ENCODE results near the gene BBS5.
"Not testable (repeated sequence)": the region's sequence is repeated elsewhere in the genome, so short reads cannot be mapped to it uniquely, and the experiment has no call there.

Gene BBS5

DNA sequence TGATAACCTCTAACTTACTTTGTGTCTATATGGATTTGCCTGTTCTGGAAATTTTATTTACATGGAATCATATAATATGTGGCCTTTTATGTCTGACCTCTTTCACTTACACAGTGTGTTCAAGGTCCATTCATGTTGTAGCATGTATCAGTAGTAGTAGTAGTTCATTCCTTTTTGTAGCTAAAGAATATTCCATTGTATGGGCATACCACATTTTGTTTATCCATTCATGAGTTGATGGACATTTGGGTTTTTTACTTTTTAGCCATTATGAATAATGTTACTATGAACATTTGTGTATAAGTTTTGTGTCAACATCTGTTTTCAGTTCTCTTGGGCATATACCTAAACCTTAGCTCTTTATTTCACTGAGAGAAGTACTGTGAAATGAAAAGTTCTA is 11.5 kb downstream of the BBS5 start:
- DNase-seq = no peak

DNA sequence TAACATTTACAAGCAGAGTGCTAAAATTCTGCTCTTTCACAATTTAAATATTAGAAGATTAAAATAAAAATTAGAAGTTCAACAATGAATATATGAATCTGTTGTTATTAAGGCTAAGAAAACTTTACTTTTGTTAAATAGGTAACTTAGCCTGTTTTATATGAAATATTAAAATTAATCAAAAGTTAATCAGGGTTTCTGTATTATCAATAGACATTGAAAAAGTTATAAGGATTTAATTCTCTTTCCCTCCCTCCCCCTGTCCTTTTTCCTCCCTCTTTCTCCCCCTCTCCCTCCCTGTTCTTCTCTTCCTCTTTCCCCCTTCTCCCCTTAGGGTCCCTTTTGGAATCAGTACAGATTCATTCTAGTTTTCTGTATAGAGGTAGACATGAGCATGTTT is 12.1 kb downstream of the BBS5 start:
- DNase-seq = no peak

DNA sequence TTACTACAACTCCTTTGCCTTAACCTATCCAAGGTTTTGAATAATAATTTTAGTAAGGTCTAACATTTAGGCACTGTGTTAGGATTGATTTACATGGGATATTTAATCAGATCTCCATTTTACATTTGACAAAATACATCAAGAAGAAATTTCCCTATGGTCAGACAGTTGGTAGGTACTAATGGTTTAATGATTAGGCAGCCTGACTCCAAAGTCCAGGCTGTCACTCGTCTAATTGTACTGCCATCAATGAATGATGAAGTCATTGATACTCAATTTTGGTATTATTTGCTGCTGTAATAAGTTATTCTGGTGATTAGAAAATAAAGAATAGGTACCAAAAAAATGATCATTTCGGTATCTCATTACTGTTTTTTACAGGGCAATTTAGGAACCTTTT is 14.1 kb downstream of the BBS5 start:
- DNase-seq = no peak

DNA sequence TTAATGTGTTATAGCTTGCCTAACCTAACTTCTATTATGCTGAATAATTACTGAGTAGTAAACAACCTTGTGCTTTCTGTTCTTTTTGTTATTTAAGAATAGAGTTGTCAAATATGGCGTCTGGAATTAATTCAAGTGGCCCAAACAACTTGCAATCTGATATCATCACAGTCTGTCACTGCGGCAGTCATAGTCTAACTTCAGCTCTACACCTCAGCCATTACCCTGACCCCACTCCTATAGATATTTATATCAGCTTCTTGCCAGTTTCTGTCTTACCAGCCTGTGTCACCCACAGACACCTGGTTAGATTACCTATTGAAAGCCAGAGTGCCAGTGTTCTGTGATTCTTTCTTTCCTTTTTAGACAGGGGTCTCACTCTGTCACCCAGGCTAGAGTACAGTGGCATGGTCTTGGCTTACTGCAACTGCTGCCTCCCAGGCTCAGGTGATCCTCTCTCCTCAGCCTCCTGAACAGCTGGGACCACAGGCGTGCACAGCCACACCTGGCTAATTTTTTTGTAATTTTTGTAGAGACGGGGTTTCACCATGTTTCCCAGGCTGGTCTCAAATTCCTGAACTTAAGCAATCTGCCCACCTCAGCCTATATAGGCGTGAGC is 16.1 kb downstream of the BBS5 start:
- DNase-seq = no peak

DNA sequence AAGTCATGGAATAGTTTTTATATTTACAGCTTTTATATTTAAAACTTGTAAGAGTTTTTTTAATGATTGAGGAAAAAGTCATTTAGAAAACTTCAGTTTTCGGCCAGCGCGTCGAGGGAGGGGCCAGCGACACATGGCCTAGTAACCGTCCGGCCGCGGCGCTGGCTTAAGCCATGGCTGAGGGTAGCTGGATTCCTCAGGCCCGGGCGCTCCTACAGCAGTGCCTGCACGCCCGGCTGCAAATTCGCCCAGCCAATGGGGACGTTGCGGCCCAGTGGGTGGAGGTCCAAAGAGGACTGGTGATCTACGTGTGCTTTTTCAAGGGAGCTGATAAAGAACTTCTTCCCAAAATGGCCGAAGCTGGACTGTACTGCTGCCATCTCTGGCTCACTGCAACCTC is 25.4 kb downstream of the BBS5 start:
- DNase-seq = no peak

DNA sequence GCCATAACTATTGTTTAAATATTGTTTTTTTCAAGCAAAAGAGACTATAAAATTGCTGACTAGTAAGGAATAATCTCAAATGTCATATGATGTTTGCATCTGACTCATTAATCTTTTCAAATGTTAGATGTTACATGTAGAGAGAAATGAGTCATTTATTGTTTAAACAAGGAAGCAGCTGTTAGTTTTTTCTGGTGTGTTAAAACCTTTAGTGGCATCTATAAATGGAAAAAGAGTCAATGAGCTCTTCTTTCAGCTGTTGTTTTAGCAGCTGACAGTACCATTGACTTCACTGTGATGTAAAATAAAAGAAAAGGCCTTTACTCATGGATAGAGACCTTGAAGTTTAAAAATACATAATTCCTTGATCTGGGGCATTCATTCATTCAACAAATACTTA is 28.4 kb downstream of the BBS5 start:
- peak; percentile 46 to 66 for DNase-seq

DNA sequence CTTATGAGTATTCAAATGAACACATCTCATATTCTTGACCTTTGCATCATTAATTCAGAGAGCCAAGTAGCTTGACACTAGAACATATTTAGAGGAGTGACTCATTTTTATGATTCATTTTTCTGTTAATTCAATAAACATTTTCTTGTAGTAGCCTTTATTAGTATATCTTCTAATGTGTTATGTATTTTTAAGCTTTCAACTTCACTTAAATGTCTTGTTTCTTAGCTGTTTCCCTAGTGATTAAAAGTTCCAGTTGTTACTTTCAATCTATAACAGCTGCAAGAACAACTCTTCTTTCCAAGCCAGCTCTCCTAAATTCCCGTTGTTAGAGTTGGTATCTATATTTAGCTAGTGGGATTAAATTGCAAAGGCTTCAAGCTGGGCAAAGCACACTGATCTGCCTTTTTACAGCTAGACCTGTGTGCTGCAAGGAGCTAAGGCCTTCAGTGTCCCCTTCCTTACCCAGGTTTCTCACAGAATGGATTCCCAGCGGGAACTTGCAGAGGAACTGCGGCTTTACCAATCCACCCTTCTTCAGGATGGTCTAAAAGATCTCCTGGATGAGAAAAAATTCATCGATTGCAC is 30.1 kb downstream of the BBS5 start, which contains the start of gene KLHL41:
TSS of gene KLHL41 (plus strand) at position 405 of the 588 bp plus-strand sequence. CDS start at position 482, 77 bp downstream.
- DNase-seq = no peak

DNA sequence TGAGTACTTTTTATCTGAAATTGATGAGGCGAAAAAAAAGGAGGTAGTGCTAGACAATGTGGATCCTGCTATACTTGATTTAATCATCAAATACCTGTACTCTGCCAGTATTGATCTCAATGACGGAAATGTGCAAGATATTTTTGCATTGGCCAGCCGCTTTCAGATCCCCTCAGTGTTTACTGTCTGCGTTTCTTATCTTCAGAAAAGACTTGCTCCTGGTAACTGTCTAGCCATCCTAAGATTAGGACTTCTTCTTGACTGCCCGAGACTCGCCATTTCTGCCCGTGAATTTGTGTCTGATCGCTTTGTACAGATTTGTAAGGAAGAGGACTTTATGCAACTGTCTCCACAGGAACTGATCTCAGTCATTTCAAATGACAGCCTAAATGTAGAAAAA is 30.7 kb downstream of the BBS5 start:
- no peak for DNase-seq

DNA sequence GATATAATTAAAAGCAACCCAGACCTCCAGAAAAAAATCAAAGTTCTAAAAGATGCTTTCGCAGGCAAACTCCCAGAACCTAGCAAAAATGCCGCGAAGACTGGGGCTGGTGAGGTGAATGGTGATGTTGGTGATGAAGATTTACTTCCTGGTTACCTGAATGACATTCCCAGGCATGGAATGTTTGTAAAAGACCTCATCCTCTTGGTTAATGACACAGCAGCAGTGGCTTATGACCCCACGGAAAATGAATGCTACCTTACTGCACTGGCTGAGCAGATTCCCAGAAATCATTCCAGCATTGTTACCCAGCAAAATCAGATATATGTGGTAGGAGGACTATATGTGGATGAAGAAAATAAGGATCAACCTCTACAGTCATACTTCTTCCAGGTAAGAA is 31.2 kb downstream of the BBS5 start:
- DNase-seq = no peak

DNA sequence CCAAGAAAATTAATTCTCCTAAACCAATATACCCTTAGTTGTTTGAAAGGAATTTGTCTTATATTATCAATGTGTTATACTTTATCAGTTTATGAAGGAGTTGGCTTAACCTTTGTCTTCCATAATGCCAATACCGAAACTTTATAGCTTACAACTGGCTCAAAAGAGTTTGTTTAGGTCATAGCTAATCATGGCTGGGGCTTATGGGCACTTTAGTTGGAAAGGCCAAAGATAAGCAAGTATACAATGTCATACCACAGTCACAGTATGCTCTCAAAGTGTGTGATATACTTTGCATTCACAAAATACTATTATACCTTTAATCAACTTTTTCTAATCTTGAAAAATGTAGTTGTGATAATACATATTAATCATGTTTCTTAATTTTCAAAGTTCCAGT is 32.5 kb downstream of the BBS5 start:
- no peak for DNase-seq

DNA sequence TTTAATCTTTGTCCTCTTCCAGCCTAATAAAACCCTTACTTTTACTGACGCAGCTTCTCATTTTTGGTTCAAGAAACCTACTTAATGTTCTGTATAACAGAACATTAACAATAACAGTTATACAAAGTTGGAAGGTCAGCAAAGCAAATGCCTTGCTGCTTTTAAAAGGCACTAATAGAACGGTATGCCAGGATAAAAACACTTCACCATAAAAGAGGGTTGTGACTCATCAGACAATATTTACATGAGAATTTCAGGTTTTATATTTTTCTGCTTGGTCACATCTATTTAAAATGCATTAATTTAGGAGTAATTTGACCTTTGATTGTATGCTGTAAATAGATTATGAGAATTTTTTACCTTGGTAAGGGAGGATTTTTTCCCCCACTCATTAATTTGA is 33.2 kb downstream of the BBS5 start:
- no peak for DNase-seq

DNA sequence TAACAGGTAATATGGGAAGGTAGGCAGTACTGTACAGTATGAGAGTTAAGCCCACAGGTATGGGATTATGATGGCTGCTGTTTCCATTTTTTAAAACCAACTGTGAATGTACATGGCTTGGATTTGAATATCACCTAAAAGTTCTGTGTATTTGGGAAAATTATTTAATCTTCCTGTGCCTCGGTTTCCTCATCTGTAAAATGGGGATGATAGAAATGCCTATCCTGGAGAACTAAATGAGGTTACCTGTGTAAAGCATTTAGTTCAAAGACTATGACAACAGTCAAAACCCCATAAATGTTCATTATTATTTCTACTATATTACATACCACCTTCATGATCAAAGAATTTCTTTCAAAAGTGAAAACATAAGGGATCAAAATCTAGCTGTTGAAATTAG is 33.8 kb downstream of the BBS5 start:
- no peak for DNase-seq

DNA sequence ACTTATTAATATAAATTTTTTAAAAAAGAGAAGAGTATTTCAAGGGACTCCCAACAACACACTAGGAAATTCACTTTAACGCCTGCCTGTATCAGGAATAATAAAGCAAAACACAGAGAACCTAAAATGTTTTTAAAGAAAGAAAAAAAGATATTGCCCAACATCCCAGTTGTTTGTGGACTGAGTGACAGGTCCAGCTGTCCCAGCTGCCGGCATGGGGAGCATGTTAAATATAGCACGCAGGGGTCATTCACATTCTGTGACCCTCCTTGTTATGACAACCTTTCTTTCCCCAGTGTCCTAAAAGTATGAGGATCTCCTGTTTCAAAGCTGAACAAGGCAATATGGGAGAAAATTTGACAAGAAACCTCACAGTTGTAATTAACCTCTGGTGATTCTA is 34.6 kb downstream of the BBS5 start:
- no peak for DNase-seq

DNA sequence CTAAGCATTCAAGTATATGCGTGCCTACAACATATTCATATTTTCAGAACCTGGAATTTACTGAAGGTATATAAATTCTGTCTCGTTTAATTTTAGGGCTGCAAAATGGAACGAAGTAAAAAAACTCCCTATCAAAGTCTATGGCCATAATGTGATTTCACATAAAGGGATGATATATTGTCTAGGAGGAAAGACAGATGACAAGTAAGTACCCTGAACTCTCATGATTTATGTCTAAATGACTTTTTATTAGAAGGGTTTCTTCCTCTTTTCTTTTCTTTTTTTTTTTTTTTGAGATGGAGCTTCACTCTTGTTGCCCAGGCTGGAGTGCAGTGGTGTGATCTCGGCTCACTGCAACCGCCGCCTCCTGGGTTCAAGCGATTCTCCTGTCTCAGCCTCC is 35.5 kb downstream of the BBS5 start:
- not testable (repeated sequence) for DNase-seq

DNA sequence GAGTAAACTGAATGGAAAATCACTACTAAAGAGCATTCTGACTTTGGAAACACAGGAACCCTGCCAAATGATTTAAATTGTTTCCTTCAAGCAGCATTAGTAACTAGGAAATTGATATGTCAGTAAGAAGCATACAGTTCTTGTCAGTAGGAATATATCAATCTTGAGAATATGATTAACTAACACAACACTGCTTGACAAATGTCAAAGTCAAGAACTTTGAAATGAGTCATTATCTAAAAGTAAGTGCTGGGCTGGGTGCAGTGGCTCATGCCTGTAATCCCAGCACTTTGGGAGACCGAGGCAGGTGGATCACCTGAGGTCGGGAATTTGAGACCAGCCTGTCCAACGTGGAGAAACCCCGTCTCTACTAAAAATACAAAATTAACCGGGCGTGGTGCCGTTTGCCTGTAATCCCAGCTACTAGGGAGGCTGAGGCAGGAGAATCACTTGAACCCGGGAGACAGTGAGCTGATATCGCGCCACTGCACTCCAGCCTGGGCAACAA is 37.2 kb downstream of the BBS5 start:
- DNase-seq = not testable (repeated sequence)

DNA sequence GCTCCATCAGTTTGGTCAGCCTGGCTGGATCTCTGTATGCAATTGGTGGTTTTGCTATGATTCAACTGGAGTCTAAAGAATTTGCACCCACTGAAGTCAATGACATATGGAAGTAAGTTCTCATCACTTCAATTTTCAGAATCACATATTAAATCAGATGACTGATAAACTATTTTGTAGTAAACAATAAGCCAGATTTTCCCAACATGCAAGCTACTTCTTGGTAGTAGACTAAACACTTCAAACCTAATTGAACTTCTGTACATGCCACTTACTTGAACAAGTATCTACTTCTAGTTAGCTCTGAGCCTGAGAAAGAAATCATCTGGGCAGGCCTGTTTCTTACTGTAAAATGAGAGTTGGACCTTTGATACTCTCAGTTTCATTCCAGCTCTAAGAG is 41.6 kb downstream of the BBS5 start:
- DNase-seq = no peak

DNA sequence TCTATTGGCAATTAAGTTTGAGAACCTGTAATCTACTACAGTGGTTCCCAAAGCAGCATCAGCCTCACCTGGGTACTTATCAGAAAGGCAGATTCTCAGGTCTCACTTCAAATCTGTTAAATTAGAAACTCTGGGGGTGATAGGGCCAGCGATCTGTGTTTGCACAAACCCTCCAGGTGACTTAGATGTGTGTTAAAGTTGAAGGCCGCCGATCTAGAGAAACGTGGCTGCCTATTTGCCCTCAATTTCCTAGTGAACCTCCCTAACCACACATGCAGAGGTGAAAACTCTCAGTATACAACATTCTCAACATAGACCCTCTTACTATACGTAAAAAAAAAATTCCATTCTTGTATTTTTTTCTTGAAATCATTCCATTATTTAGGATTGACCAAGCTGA is 44.4 kb downstream of the BBS5 start:
- DNase-seq = no peak

DNA sequence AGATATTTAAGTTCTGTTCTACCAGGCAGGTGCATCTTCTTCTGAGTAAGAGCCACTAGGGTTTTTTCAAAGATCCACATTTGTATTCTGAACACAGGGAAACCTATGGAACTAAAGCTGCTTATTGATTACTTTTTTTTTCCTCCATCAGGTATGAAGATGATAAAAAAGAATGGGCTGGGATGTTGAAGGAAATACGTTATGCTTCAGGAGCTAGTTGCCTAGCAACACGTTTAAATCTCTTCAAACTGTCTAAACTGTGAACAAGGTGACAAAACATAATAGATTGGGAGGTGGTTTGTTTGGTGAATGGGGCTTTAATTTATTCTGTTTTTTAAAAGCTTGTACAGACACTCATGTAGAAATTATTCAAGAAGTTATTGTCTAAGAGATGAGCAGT is 46.1 kb downstream of the BBS5 start:
- no peak for DNase-seq

DNA sequence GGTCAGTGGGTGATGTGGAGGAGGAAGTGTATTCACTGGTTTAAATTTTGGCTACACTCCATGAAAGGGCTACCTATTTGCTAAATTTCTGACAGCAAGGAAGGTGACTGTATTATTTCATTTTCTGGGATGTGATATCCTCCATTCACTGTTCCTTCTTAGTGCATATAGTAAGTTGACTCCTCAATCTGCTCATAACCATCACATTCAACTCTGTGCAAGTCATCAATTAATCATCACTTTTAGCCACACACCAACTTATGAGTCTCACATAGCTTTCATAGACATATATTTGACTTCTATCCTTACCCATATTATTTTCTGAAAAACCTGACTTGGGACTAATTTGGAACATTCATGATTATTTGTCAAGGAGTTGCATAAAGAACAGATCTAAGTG is 47.2 kb downstream of the BBS5 start:
- no peak for DNase-seq

DNA sequence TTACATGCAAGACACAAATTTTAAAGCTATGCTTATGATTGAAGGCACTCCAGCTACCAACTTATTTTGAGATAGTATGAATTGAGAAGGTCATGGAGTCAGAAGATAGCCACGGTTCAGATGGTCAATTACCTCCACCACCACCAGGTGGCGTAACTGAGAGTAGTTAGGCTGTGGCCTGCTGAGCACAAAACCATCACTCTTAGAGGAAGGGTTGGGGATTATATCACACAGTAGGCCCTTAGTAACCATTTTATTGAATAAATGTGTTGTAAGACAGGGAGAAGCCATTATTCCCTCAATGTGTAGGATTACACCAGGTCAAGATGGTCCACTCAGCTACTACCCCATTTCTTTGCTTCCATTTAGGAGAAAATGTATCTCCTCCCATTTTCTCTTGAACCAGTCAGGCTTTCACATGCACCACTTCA is 49.0 kb downstream of the BBS5 start:
- DNase-seq = peak; percentile 24 to 90

DNA sequence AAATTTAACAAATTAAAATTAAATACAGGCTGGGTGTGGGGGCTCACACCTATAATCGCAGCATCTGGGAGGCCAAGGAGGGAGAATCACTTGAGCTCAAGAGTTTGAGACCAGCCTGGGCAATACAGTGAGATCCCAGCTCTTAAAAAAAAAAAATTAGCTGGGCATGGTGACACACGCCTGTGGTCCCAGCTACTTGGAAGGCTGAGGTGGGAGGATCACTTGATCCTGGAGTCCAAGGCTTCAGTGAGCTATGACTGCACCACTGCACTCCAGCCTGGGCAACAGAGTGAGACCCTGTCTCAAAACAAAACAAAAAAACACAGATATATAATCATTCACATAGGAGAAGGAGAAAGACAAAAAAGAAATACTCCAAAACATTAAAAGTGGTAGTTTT is 60.2 kb downstream of the BBS5 start:
- not testable (repeated sequence) for DNase-seq

DNA sequence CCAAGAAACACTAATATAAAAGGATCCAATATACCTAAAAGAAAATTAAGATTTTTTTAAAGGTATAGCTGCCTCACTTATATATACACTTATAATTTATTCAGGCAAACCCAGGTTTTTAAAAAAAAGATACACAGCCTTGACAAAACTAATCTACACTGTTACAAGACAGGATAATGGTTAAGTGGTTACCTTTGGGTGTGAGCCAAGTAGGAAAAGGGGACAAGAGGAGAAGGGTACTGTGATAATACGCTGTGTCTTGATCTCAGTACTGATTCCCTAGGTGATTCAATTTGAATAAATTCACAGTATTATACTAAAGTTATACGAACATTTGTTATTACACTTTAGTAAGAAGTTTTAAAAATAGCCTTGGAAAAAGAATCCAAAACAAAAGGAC is 60.9 kb downstream of the BBS5 start:
- no peak for DNase-seq

DNA sequence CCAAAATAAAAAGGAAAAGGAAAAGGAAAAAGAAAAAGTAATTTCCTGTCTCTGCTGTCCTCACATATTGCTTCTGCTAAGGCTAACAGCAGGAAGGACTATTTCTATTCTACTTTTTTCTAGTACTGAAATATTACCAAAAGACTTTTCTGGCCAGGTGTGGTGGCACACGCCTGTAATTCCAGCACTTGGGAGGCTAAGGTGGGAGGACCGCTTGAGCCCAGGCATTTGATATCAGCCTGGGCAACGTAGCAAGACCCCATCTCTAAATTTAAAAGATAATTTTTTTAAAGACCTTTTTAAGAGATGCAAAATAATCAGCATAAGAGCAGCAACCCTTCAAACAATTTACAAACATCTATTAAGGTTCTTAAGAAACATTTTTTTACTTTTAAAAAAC is 63.1 kb downstream of the BBS5 start:
- DNase-seq = no peak

DNA sequence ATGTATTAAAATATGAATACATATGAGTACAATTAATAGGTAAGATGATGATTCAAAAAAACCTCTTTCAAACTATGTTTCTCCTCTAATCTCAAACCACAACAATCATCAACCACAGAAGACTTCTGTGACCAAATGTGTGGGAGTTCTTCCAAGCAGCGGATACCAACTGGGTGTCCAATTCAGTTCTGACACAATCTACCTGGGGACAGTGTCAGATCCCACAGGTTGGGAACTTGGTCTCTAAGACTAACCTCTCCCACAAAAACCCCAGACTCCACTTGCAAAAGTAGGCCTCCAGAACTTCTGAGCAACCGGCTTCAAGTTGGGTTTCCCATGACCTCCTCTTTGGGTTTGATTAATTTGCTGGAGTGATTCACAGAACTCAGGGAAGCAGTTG is 67.5 kb downstream of the BBS5 start:
- DNase-seq = no peak
